Calu3 (cell line): Measurements from ENCODE around the gene GLP2R. TPM values are rescaled to one million over a fixed set of nuclear protein-coding genes. Genes with fewer than 3 reads are reported as not detected.

Experiments used
- BruUV-seq: library from RNA; stranded (reverse); fragments of 400-500 nt; replicated peaks from 2 replicates; lab custom pipeline; 2021; lab: Mats Ljungman, UMichigan
- CTCF ChIA-PET: fragments of 300-600 bp; sonication (Branson Sonifier 250); formaldehyde crosslinking; loops from one replicate; lab custom pipeline; 2022; ENCODE audit warnings: antibody characterized with exemption; lab: Charles Lee
- DNase-seq: peaks from one replicate; pipeline ENCODE4 v3.0.0; 2022
- H3K27ac Mint-ChIP-seq: one replicate; pipeline ENCODE4 v1.8.0; 2022; ENCODE audit warnings: mixed read lengths; ENCODE audit not compliant: unreplicated experiment
- H3K27me3 Mint-ChIP-seq: one replicate; pipeline ENCODE4 v1.8.0; 2022; ENCODE audit warnings: mixed read lengths; ENCODE audit not compliant: unreplicated experiment
- H3K36me3 Mint-ChIP-seq: one replicate; pipeline ENCODE4 v1.8.0; 2022; ENCODE audit warnings: mild to moderate bottlenecking, moderate library complexity, mixed read lengths; ENCODE audit not compliant: insufficient read depth, unreplicated experiment
- H3K4me1 Mint-ChIP-seq: one replicate; pipeline ENCODE4 v1.8.0; 2022; ENCODE audit warnings: mild to moderate bottlenecking, low read depth, mixed read lengths; ENCODE audit not compliant: unreplicated experiment
- H3K4me3 Mint-ChIP-seq: one replicate; pipeline ENCODE4 v1.8.0; 2022; ENCODE audit warnings: mild to moderate bottlenecking, low read depth, moderate library complexity, mixed read lengths; ENCODE audit not compliant: unreplicated experiment
- H3K9me3 Mint-ChIP-seq: one replicate; pipeline ENCODE4 v1.8.0; 2022; ENCODE audit warnings: low read depth, mixed read lengths; ENCODE audit not compliant: unreplicated experiment
- intact Hi-C: fragments of 100-400 bp; cut with micrococcal nuclease; formaldehyde crosslinking; loops from one replicate; pipeline ENCODE4 v1.10.0; 2022; ENCODE audit not compliant: unreplicated experiment
- total RNA-seq: library from RNA; stranded (reverse); gene quantifications from 2 replicates; pipeline ENCODE4 v1.2.3, GENCODE V29; 2022
- TF ChIP-seq, protein P1 (sequence below): fragments of 200-600 bp; IDR thresholded peaks from one replicate; pipeline ENCODE4 v1.8.0; 2022; ENCODE audit warnings: antibody characterized with exemption; ENCODE audit not compliant: unreplicated experiment

GLP2R gene
- total RNA-seq, 1 experiment from 2014 or later = 0.59 TPM

DNA sequence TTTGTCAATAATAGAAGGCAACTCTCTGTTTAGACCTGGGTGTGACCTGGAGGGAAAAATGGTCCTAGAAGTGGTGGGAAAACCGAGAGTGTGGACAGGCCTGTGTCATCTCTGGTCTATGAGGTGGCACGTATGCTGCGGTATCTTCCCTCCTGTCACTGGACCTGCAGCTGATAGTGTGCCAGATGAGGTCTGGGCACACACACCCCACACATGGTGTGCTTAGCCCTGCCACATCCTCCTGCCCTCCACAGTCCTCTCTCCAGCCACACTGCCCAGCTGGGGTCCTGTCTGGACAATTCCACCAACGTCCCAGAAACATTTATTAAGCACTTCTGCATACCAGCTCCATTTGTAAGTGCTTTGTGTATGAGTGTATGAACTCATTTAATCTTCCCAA lies 37.2 kb downstream of the GLP2R start:
- CTCF ChIA-PET = no interaction called here
- no peaks in the 10 kb centered on the region for H3K4me1 Mint-ChIP-seq
- intact Hi-C loops = no loop called here
- no peaks in the 10 kb centered on the region for H3K27me3 Mint-ChIP-seq
- no peak for DNase-seq
- H3K9me3 Mint-ChIP-seq = peaks cover 4% of the 10 kb centered on the region
- H3K27ac Mint-ChIP-seq = no peak overlapping the region
- BruUV-seq = no TSS peak
- TF ChIP-seq, protein P1, sequence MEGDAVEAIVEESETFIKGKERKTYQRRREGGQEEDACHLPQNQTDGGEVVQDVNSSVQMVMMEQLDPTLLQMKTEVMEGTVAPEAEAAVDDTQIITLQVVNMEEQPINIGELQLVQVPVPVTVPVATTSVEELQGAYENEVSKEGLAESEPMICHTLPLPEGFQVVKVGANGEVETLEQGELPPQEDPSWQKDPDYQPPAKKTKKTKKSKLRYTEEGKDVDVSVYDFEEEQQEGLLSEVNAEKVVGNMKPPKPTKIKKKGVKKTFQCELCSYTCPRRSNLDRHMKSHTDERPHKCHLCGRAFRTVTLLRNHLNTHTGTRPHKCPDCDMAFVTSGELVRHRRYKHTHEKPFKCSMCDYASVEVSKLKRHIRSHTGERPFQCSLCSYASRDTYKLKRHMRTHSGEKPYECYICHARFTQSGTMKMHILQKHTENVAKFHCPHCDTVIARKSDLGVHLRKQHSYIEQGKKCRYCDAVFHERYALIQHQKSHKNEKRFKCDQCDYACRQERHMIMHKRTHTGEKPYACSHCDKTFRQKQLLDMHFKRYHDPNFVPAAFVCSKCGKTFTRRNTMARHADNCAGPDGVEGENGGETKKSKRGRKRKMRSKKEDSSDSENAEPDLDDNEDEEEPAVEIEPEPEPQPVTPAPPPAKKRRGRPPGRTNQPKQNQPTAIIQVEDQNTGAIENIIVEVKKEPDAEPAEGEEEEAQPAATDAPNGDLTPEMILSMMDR = no peak
- no peak overlapping the region for H3K4me3 Mint-ChIP-seq
- no peaks in the 10 kb centered on the region for H3K36me3 Mint-ChIP-seq

DNA sequence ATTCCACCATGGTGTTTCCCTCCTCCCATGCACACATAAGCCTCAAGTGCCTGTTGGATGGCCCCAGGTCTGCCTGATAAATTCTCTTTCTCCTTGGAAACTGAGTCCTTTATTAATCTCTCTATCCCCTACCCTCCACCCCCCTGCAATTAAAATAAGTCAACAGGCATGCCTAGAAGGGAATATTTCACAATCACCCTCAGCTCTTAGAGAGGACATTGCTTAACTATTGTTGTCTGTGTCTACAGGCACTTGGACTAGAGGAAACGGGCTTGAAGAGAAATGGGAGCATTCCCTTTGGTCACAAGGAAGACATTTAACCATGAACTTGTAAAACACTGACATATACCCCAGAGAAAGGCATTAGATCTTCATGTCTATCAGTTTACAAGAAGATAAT lies 39.9 kb downstream of the GLP2R start:
- BruUV-seq = no TSS peak
- Mint-ChIP-seq H3K4me1 (no peaks in the 10 kb centered on the region), H3K27me3 (no peaks in the 10 kb centered on the region), H3K27ac (no peak overlapping the region), H3K4me3 (no peak overlapping the region), H3K9me3 (peaks cover 4% of the 10 kb centered on the region), H3K36me3 (no peaks in the 10 kb centered on the region)
- DNase-seq = no peak
- intact Hi-C loops = no loop called here
- TF ChIP-seq, protein P1 = no peak
- CTCF ChIA-PET = no interaction called here

DNA sequence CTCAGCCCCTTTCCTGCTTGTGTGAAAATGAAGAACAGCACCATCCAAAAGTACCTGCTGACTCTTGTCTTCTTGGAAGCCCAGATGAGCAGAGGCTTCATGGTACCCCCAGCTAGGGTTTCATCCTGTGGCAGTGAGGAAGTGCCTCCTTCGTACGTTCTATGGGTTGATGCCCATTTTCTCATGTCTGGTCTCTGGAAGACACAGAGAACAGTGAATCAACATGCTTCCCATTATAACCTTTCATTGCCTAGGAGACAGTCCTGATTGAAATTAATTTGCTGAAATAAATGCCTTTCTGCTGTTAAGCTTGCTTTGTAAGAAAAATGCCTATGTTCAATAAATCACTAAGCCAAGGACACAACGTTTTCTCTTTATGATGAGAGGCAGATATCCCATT lies 42.8 kb downstream of the GLP2R start:
- TF ChIP-seq, protein P1 = no peak
- Mint-ChIP-seq H3K27me3 (no peaks in the 10 kb centered on the region), H3K4me3 (no peak overlapping the region), H3K36me3 (no peaks in the 10 kb centered on the region), H3K4me1 (no peaks in the 10 kb centered on the region), H3K9me3 (peaks cover 4% of the 10 kb centered on the region), H3K27ac (no peak overlapping the region)
- CTCF ChIA-PET = interaction anchor here (0.7 kb wide), 1 partner anchor 167 kb away, joined by 3 read pairs; no protein-coding TSS in a partner anchor
- BruUV-seq = no TSS peak
- DNase-seq = no peak
- intact Hi-C loops = no loop called here

DNA sequence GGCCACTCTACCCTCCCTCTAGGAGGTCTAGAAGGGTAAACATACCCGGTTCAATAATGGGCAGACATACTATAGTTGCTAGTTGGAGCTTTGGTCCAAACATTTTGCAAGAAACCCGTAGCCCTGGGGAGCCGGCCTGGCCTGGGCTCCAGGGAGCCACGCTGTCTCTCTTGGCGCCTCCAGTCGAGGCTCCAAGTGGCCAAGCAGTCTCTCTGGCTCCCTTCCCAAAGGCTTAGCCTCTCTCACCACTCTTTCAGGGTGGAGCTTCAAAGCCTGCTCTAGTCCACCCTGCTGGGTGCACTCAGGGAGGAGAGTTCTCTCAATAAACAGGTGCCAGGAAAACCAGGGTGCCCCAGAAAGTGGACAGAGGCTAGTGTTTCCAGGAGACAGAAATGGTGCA lies 47.1 kb downstream of the GLP2R start:
- TF ChIP-seq, protein P1 = no peak
- Mint-ChIP-seq H3K36me3 (no peaks in the 10 kb centered on the region), H3K4me1 (peaks cover 20% of the 10 kb centered on the region), H3K4me3 (no peak overlapping the region), H3K9me3 (no peaks in the 10 kb centered on the region), H3K27ac (no peak overlapping the region), H3K27me3 (no peaks in the 10 kb centered on the region)
- no TSS peak for BruUV-seq
- no peak for DNase-seq
- CTCF ChIA-PET = no interaction called here
- intact Hi-C loops = no loop called here
